HCT116 (cell line): ENCODE data around the gene M1AP. TPM values are rescaled to one million over a fixed set of nuclear protein-coding genes. Genes with fewer than 3 reads are reported as not detected.

Experiments used
- ATAC-seq: fragments of 200-7000 bp; cut with Tn5 transposase; 2 replicates; pipeline ENCODE4 v1.9.1; 2020; ENCODE audit warnings: mild to moderate bottlenecking, moderate library complexity
- BruUV-seq: library from RNA; stranded (reverse); fragments of 400-500 nt; replicated peaks from 2 replicates; lab custom pipeline; 2021; lab: Mats Ljungman, UMichigan
- CTCF ChIA-PET: fragments of 300-600 bp; sonication (Branson Sonifier 250); formaldehyde crosslinking; loops from one replicate; lab custom pipeline; 2021; ENCODE audit warnings: antibody characterized with exemption; lab: Charles Lee
- POLR2A ChIA-PET: fragments of 300-600, 350-600 bp; sonication (Branson Sonifier 250); formaldehyde crosslinking; loops from one replicate; lab custom pipeline; 2021; ENCODE audit warnings: antibody characterized with exemption; lab: Charles Lee
- RAD21 ChIA-PET, 2 experiments: fragments of 300-600 bp; sonication (Branson Sonifier 250); formaldehyde crosslinking; loops; one replicate each; lab custom pipeline; 2023; ENCODE audit warnings: low total read pairs in 2 of 2; ENCODE audit not compliant: uncharacterized antibody in 2 of 2, unreplicated experiment in 2 of 2, low non-redundant PET in 1 of 2; lab: Charles Lee
- DNase-seq: peaks from one replicate; pipeline ENCODE4 v3.0.0-alpha.2; 2010; ENCODE audit warnings: low read depth, low spot score
- H2AFZ ChIP-seq: fragments of 200-600 bp; shearing (Covaris generic), sonication (generic); 2 replicates; pipeline ENCODE4 v1.6.1; 2017; ENCODE audit warnings: low read depth, mixed run types, mixed read lengths, antibody characterized with exemption, low read length; ENCODE audit not compliant: poor library complexity, severe bottlenecking
- H3K27ac ChIP-seq: 2 replicates; pipeline ENCODE4 v1.5.1; 2012; ENCODE audit warnings: low read depth, low read length
- H3K27me3 ChIP-seq: fragments of 200-600 bp; sonication (generic); 2 replicates; pipeline ENCODE4 v1.6.1; 2016; ENCODE audit warnings: mixed run types, low read length, mixed read lengths; ENCODE audit not compliant: insufficient read depth
- H3K36me3 ChIP-seq, 2 experiments: fragments of 200-500 bp in 1 of 2; fragments of 200-600 bp in 1 of 2; sonication (Bioruptor generic) in 1 of 2; sonication (generic) in 1 of 2; 2 replicates each; pipeline versions ENCODE4 v1.5.1 to v1.6.1; 2014 to 2016; ENCODE audit warnings: low read length in 2 of 2, inconsistent platforms in 1 of 2, mixed read lengths in 1 of 2, mixed run types in 1 of 2; ENCODE audit not compliant: insufficient read depth in 2 of 2, control insufficient read depth in 1 of 2
- H3K4me1 ChIP-seq, 2 experiments: fragments of 200-600 bp in 1 of 2; sonication (generic) in 1 of 2; 2 replicates each; pipeline versions ENCODE4 v1.5.1 to v1.6.1; 2012 to 2017; ENCODE audit warnings: low read length in 2 of 2, inconsistent platforms in 1 of 2, mild to moderate bottlenecking in 1 of 2, mixed read lengths in 1 of 2, mixed run types in 1 of 2, moderate library complexity in 1 of 2; ENCODE audit not compliant: insufficient read depth in 2 of 2, control insufficient read depth in 1 of 2
- H3K4me2 ChIP-seq: fragments of 200-600 bp; sonication (generic); 2 replicates; pipeline ENCODE4 v1.6.1; 2017; ENCODE audit warnings: mixed run types, low read length, mixed read lengths
- H3K4me3 ChIP-seq, 2 experiments: fragments of 200-600 bp in 1 of 2; sonication (generic) in 1 of 2; replicated peaks in 1 of 2; 2 replicates each; pipeline ENCODE4 v1.5.1; 2011 to 2016; ENCODE audit warnings: low read length in 2 of 2, control low read depth in 1 of 2, low read depth in 1 of 2, mild to moderate bottlenecking in 1 of 2, mixed read lengths in 1 of 2, mixed run types in 1 of 2
- H3K79me2 ChIP-seq: fragments of 200-600 bp; sonication (generic); 2 replicates; pipeline ENCODE4 v1.6.1; 2017; ENCODE audit warnings: mild to moderate bottlenecking, mixed run types, low read length, moderate library complexity, mixed read lengths; ENCODE audit not compliant: insufficient read depth
- H3K9ac ChIP-seq: fragments of 200-600 bp; sonication (generic); 2 replicates; pipeline ENCODE4 v1.6.1; 2016; ENCODE audit warnings: low read length, mixed read lengths
- H3K9me2 ChIP-seq: fragments of 200-600 bp; sonication (generic), shearing (Covaris generic); 2 replicates; pipeline ENCODE4 v1.6.1; 2017; ENCODE audit warnings: mixed run types, mild to moderate bottlenecking, moderate library complexity; ENCODE audit not compliant: insufficient read depth
- H3K9me3 ChIP-seq, 2 experiments: fragments of 200-500 bp in 1 of 2; fragments of 200-600 bp in 1 of 2; sonication (Bioruptor generic) in 1 of 2; sonication (generic) in 1 of 2; 2 replicates each; pipeline ENCODE4 v1.6.1; 2014 to 2017; ENCODE audit warnings: low read length in 2 of 2, mixed read lengths in 2 of 2, inconsistent platforms in 1 of 2, low read depth in 1 of 2, mild to moderate bottlenecking in 1 of 2, mixed run types in 1 of 2, moderate library complexity in 1 of 2; ENCODE audit not compliant: control insufficient read depth in 1 of 2, insufficient read depth in 1 of 2
- H4K20me1 ChIP-seq: fragments of 200-600 bp; sonication (generic), shearing (Covaris generic); 2 replicates; pipeline ENCODE4 v1.6.1; 2017; ENCODE audit warnings: mixed run types, mild to moderate bottlenecking, moderate library complexity; ENCODE audit not compliant: insufficient read depth
- EZH2 ChIP-seq: fragments of 200-600 bp; sonication (generic); IDR thresholded peaks from 2 replicates; pipeline ENCODE4 v1.6.1; 2017; ENCODE audit warnings: antibody characterized with exemption, mixed run types
- FOSL1 ChIP-seq: IDR thresholded peaks from 2 replicates; pipeline ENCODE4 v1.6.1; 2012; ENCODE audit warnings: low read depth
- JUND ChIP-seq: IDR thresholded peaks from 2 replicates; pipeline ENCODE4 v1.6.1; 2012
- POLR2A ChIP-seq: IDR thresholded peaks from 2 replicates; pipeline ENCODE4 v1.7.0; 2011; ENCODE audit warnings: borderline replicate concordance; ENCODE audit not compliant: insufficient read depth, insufficient read length; ENCODE audit errors: extremely low read depth
- intact Hi-C: fragments of 100-400 bp; cut with micrococcal nuclease; formaldehyde crosslinking; loops from 2 replicates; pipeline ENCODE4 v1.10.0; 2022
- total RNA-seq: library from RNA; stranded (reverse); gene quantifications from one replicate; pipeline ENCODE4 v1.2.1, GENCODE V29; 2021; ENCODE audit not compliant: unreplicated experiment
- TF ChIP-seq, protein P1 (sequence below), 3 experiments: fragments of 200-600 bp in 1 of 3; sonication (generic) in 1 of 3; IDR thresholded peaks in 2 of 3; conservative IDR thresholded peaks in 1 of 3; 2 replicates each; pipeline ENCODE4 v1.5.1; 2012 to 2017; ENCODE audit warnings: low read depth in 2 of 3, low read length in 2 of 3, antibody characterized with exemption in 1 of 3, borderline replicate concordance in 1 of 3, control low read depth in 1 of 3, mild to moderate bottlenecking in 1 of 3, mixed read lengths in 1 of 3, mixed run types in 1 of 3, moderate library complexity in 1 of 3; ENCODE audit not compliant: insufficient read depth in 1 of 3
- TF ChIP-seq, protein P2 (sequence below): IDR thresholded peaks from 2 replicates; pipeline ENCODE4 v1.6.1; 2011; ENCODE audit warnings: mild to moderate bottlenecking, low read length, moderate library complexity; ENCODE audit not compliant: insufficient replicate concordance; ENCODE audit errors: extremely low read depth

Gene M1AP
- total RNA-seq, 1 experiment from 2014 or later, result 28.2 TPM

- H4K20me1 ChIP-seq, result no peaks in the 10 kb centered on the region
- no peak overlapping the region for H2AFZ ChIP-seq
- H3K4me3 ChIP-seq, result no peak overlapping the region
- H3K27ac ChIP-seq, result no peak overlapping the region
- POLR2A ChIA-PET, result no interaction called here
- TF ChIP-seq, protein P1, sequence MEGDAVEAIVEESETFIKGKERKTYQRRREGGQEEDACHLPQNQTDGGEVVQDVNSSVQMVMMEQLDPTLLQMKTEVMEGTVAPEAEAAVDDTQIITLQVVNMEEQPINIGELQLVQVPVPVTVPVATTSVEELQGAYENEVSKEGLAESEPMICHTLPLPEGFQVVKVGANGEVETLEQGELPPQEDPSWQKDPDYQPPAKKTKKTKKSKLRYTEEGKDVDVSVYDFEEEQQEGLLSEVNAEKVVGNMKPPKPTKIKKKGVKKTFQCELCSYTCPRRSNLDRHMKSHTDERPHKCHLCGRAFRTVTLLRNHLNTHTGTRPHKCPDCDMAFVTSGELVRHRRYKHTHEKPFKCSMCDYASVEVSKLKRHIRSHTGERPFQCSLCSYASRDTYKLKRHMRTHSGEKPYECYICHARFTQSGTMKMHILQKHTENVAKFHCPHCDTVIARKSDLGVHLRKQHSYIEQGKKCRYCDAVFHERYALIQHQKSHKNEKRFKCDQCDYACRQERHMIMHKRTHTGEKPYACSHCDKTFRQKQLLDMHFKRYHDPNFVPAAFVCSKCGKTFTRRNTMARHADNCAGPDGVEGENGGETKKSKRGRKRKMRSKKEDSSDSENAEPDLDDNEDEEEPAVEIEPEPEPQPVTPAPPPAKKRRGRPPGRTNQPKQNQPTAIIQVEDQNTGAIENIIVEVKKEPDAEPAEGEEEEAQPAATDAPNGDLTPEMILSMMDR (IDR thresholded peaks at IDR 0.05 in 2 of 3, conservative IDR thresholded peaks at IDR 0.05 in 1 of 3; ENCODE audit: borderline replicate concordance in 1 of 3, insufficient read depth in 1 of 3, low read depth in 2 of 3, low read length in 2 of 3), result no peak
- TF ChIP-seq, all 23 proteins: peak for 0
- Histone ChIP-seq H3K9me3 (no peaks in the 10 kb centered on the region), H3K79me2 (no peaks in the 10 kb centered on the region), H3K4me2 (no peak overlapping the region), H3K36me3 (peaks cover 0 to 2% of the 10 kb centered on the region in 2 experiments; a peak in 1 of 4 replicates), H3K9me2 (no peaks in the 10 kb centered on the region), H3K4me1 (peaks cover 0 to 3% of the 10 kb centered on the region in 2 experiments; a peak in 1 of 4 replicates), H3K27me3 (no peaks in the 10 kb centered on the region), H3K9ac (no peak overlapping the region)
- ATAC-seq (no peak), DNase-seq (no peak)
- intact Hi-C loops, result no loop called here
- CTCF ChIA-PET, result no interaction called here
- BruUV-seq, result no TSS peak
- RAD21 ChIA-PET, result no interaction called here
These were observed 72.8 kb downstream of the M1AP start for GRCh38 chr2:74575320-74575719.

GRCh38 chr2:74573747-74574562 is 74.2 kb downstream of the M1AP start:
- Histone ChIP-seq H3K4me2 (no peak overlapping the region), H3K9me2 (no peaks in the 10 kb centered on the region), H4K20me1 (no peaks in the 10 kb centered on the region), H3K9ac (no peak overlapping the region), H3K4me3 (no peak overlapping the region), H3K79me2 (no peaks in the 10 kb centered on the region), H3K4me1 (peaks cover 0 to 3% of the 10 kb centered on the region in 2 experiments; a peak in 1 of 4 replicates), H3K27me3 (no peaks in the 10 kb centered on the region), H3K27ac (no peak overlapping the region), H3K36me3 (peaks cover 0 to 2% of the 10 kb centered on the region in 2 experiments; a peak in 1 of 4 replicates), H2AFZ (no peak overlapping the region), H3K9me3 (no peaks in the 10 kb centered on the region)
- BruUV-seq, result no TSS peak
- intact Hi-C loops, result no loop called here
- ChIA-PET CTCF (no interaction called here), RAD21 (no interaction called here), POLR2A (no interaction called here)
- DNase-seq (no peak), ATAC-seq (no peak)
- no peak for TF ChIP-seq FOSL1
- no peak for TF ChIP-seq EZH2
- TF ChIP-seq JUND, result no peak
- no peak for TF ChIP-seq POLR2A
- TF ChIP-seq, protein P2, sequence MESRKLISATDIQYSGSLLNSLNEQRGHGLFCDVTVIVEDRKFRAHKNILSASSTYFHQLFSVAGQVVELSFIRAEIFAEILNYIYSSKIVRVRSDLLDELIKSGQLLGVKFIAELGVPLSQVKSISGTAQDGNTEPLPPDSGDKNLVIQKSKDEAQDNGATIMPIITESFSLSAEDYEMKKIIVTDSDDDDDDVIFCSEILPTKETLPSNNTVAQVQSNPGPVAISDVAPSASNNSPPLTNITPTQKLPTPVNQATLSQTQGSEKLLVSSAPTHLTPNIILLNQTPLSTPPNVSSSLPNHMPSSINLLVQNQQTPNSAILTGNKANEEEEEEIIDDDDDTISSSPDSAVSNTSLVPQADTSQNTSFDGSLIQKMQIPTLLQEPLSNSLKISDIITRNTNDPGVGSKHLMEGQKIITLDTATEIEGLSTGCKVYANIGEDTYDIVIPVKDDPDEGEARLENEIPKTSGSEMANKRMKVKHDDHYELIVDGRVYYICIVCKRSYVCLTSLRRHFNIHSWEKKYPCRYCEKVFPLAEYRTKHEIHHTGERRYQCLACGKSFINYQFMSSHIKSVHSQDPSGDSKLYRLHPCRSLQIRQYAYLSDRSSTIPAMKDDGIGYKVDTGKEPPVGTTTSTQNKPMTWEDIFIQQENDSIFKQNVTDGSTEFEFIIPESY, result no peak
